B cell (primary cell): ENCODE results near the gene KIF26B.

Experiments used
- EZH2 ChIP-seq: IDR thresholded peaks from 2 replicates; pipeline ENCODE4 v1.6.1; 2012; ENCODE audit warnings: borderline replicate concordance, low read depth, mild to moderate bottlenecking, moderate library complexity, low read length; ENCODE audit not compliant: insufficient read depth, poor library complexity, severe bottlenecking
- TF ChIP-seq, protein P1 (sequence below): fragments of 200-600 bp; IDR thresholded peaks from one replicate; pipeline ENCODE4 v1.8.0; 2022; ENCODE audit warnings: antibody characterized with exemption, mild to moderate bottlenecking

DNA sequence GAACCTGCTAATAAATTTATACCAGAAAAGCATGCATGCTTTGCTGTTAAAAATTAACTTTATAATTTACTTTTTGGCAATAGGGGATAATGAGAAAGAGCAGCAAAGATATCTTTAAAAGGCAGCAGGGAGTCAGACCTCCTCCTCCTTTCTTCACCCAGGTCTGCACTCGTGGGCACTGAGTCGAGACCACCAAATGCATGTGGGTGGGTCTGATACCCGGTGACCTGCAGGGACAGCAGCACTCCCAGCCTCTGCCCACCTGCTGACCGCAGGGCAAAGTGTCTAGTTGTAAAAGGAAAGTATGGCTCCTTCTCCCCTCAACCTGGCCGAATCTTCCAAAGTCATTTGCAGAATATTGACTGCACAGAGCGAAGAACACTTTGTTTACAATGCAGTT is 43.7 kb upstream of the KIF26B start:
- TF ChIP-seq, protein P1, sequence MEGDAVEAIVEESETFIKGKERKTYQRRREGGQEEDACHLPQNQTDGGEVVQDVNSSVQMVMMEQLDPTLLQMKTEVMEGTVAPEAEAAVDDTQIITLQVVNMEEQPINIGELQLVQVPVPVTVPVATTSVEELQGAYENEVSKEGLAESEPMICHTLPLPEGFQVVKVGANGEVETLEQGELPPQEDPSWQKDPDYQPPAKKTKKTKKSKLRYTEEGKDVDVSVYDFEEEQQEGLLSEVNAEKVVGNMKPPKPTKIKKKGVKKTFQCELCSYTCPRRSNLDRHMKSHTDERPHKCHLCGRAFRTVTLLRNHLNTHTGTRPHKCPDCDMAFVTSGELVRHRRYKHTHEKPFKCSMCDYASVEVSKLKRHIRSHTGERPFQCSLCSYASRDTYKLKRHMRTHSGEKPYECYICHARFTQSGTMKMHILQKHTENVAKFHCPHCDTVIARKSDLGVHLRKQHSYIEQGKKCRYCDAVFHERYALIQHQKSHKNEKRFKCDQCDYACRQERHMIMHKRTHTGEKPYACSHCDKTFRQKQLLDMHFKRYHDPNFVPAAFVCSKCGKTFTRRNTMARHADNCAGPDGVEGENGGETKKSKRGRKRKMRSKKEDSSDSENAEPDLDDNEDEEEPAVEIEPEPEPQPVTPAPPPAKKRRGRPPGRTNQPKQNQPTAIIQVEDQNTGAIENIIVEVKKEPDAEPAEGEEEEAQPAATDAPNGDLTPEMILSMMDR = no peak
- TF ChIP-seq EZH2 = no peak
